GM19467 (cell line): Measurements from ENCODE around the gene B4GALNT2.

Experiments used
- ATAC-seq: cut with Tn5 transposase; IDR thresholded peaks from one replicate; pipeline ENCODE4 v1.9.1; 2021; ENCODE audit warnings: mild to moderate bottlenecking, moderate library complexity; ENCODE audit not compliant: unreplicated experiment

B4GALNT2 gene

GRCh38 chr17:49209061-49209571 lies 76.5 kb downstream of the B4GALNT2 start:
- no peak for ATAC-seq

DNA sequence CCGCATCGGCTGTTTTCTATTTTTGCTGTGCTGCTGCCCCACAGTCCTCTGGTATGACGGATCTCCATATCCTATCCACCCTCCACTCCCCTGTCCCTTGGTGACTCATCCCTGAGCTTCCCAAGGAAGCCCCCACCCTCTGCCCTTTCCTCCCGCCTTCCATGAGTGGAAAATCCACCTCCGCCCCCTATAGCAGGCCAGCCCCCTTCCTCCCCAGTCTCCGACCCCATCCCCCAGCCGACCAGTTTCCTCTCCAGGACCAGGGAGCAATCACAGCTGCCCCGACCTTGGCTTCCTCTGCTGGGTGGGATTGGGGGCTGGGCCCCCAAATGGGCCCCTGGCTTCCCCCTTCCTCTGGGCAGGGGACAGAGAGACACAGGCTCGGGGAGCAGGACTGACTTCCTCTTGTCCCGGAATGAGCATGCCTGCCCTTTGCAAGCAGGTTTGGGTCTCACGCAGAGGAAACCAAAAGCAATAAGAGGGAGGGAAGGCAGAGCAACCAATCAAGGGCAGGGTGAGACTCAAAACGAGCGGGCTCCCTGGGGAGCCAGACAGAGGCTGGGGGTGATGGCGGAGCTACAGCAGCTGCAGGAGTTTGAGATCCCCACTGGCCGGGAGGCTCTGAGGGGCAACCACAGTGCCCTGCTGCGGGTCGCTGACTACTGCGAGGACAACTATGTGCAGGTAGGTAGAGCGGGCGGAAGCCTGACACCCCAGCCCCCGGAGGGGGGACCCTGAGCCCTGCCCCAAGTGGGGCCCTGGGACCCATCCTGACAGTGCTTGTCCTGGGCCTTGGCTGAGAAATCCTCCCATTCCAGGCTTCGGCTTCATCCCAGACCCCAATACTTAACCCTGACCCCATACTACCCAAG lies 77.8 kb downstream of the B4GALNT2 start, which contains the start of the genes ABI3 and GNGT2:
Gene ABI3, plus strand, starts transcription at position 550 of the 872 bp plus-strand sequence. Its CDS starts 18 bp downstream, at position 568.
Gene GNGT2, minus strand, starts transcription at position 417 of the 872 bp plus-strand sequence. CDS start 3,152 bp downstream, outside the sequence.
- ATAC-seq: peak; percentile 72

GRCh38 chr17:49213399-49213798 lies 80.8 kb downstream of the B4GALNT2 start:
- ATAC-seq: no peak

- ATAC-seq: no peak
These were observed 81.3 kb downstream of the B4GALNT2 start for GRCh38 chr17:49213847-49214246.

GRCh38 chr17:49214676-49215360 lies 82.2 kb downstream of the B4GALNT2 start:
- no peak for ATAC-seq

DNA sequence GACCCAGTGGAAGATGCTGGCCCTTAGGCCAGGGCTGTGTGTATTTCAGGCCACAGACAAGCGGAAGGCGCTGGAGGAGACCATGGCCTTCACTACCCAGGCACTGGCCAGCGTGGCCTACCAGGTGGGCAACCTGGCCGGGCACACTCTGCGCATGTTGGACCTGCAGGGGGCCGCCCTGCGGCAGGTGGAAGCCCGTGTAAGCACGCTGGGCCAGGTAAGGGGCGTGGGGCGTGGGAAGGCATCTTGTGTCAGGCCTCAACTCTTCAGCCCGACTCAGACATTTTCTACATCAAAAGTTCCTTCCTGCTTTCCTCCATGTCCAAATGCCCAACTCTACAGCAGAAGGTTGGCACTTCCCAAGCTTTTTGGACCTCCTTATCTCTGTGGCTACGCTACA lies 83.9 kb downstream of the B4GALNT2 start:
- no peak for ATAC-seq

DNA sequence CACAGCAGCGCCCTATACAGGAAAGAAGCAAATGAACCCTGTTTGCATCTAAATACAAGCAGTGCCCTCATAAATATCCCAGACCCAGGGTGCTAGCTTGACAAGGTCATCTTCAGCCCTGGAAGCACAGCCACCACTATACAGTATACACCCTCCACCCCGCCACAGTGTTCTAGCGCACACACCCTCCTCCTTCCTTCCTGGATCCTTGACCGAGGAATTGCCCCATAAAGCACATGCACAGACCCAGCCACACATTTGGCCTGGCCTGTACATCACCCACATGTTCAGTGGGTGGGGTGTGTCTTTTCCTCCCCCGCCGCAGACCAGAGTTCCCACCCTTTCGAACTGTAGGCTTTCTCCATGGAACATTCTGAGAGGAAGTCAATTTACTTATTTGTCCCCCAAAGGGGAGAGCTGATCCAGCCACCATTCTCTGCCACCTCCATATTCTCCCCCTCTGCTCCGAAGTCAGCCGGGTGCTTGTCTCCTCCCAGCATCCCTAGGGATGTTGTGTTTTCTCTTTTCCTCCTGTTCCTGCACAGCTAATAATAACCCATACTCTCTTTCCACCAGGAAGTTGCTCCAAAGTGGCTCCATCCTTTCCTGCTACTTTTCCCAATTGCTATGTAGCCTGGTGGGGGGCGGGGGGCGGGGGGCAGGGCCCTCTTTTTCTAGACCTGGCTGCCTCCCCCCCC lies 84.5 kb downstream of the B4GALNT2 start:
- no peak for ATAC-seq

DNA sequence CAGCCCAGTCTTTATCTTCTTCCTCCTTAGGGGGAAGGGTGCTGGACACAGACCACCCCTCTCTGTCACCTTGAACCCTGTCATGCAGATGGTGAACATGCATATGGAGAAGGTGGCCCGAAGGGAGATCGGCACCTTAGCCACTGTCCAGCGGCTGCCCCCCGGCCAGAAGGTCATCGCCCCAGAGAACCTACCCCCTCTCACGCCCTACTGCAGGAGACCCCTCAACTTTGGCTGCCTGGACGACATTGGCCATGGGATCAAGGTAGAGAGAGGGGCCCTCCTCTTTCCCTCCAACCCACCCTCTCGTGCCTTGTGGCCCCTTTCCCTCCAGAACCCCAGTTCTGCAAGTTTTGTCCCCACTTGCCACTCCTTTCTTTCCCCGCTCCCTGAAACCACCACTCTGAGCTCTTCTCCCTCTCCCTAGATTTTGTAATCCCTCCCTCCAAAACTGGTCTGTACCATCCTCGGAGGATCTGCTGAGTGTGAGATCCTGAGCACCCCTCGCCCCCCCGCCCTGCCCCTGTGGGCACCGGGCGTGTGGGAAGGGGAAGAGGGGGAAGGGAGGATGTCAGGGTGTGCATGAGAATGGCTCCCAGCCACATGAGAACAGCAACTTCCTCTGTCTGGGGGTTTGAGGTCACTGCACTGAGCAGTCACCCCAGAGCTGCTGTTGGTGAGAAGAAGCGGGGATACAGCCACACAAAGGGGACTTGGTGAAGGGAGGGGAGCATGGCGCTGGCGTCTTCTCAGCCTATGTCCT lies 85.3 kb downstream of the B4GALNT2 start:
- no peak for ATAC-seq

- no peak for ATAC-seq
These were observed 86.7 kb downstream of the B4GALNT2 start for GRCh38 chr17:49218941-49219913.

- no peak for ATAC-seq
These were observed 87.4 kb downstream of the B4GALNT2 start for GRCh38 chr17:49219987-49220386.

DNA sequence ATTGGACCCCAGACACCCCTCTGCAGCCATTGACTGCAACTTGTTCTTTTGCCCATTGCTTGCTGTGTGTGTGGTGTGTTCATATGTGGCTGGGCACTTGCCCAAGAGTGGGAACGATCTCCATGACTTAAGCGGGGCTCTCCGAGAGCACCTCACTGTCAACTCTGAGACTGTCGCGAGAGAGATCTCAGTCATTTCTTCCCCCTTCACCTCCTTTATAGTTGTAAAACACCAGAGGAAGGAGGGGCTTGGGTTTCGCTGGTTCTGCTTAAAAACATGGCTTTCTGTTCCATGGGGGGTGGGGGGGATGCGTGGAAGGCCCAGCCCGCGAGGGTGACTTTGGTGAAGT lies 90.6 kb downstream of the B4GALNT2 start:
- ATAC-seq: no peak

- no peak for ATAC-seq
These were observed 91.1 kb downstream of the B4GALNT2 start for GRCh38 chr17:49223517-49224197.

DNA sequence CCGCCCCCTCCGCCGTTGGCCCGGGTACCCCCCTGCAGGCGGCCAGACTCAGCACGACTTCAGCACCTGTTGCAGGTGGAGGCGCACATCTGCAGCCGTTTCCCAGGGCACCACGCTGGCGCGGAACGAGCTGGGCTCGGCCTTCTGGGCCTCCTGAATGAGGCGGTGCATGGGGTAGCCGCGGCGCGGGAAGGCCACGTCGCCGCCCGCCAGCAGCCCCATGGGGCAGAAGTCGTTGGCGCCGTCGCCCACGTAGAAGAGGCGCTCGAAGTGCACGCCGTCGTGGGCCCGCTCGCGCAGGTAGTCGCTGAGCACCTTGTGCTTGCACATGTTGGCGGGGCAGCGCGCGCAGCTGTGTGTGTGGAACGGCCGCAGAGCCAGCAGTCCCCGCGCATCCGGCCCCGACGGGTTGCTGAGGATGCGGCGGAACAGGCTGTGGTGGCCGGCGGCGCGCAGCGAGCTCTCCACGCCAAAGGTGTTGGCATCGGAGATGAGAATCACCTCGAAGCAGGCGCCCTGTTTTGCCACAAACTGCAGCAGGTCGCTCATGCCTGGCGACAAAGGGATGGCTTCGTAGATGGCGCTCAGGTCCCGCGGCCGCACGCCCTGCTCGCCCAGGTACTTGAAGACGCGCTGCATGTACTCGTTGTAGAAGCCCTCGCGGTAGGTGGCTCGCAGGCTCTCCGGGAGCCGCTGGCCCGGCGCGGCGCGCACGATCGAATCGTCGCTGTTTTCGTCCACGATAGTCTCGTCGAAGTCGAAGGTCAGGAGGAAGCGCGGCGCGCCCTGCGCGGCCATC lies 91.8 kb downstream of the B4GALNT2 start:
- no peak for ATAC-seq

GRCh38 chr17:49224997-49225337 lies 92.4 kb downstream of the B4GALNT2 start:
- ATAC-seq: no peak

- no peak for ATAC-seq
These were observed 93.1 kb downstream of the B4GALNT2 start for GRCh38 chr17:49225554-49226236.
